GM18526 (cell line): ENCODE results near the gene KNSTRN.

Experiments used
- POLR2A ChIP-seq: IDR thresholded peaks from 3 replicates; pipeline ENCODE4 v1.6.1; 2011; ENCODE audit not compliant: insufficient read length; ENCODE audit errors: extremely low read depth

KNSTRN gene

DNA sequence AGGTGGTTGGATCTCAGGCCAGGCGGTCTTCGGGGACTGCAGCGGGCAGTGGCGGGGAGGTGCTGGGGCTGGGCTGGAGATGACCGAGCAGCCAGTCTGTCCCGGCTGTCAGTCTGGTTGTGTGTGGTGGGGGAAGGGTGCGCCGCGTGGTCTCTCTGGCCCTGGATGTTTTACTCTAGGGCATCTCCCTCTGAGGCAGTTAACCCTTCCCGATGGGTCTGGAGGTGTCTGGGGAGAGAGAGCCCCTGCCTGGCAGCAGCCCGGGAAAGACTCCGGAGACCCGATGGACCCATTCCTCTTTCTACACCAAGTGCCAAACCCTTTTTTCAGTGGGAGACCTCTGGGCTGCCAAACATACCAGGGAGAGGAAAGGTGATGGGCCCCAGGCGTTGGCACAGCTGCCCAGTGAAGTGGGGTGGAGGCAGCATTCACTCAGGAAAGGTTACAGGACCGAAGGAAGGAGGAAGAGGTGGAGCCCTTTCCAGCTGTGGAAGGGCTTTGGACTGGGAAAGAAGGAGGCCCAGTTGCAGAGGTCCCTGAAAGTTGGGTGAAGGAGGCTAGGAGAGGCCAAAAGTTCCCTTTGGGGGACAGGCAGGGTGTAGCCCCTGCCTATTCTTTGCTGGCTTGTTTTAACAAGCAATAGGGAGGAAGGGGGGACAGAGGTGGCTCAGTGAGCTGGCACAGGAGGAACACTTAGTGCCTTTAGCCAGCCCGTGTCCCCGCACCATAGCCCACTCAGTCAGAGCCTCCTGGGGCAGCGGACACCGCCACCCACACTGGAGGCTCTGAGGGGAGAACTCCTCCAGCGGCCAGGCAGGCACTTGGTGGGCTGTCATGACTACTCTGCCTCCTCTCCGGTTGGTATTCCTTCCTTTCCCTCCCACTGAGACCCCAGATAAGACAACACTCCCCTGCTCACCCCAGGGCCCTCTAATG, 55.5 kb downstream of the KNSTRN start:
- no peak for TF ChIP-seq POLR2A

DNA sequence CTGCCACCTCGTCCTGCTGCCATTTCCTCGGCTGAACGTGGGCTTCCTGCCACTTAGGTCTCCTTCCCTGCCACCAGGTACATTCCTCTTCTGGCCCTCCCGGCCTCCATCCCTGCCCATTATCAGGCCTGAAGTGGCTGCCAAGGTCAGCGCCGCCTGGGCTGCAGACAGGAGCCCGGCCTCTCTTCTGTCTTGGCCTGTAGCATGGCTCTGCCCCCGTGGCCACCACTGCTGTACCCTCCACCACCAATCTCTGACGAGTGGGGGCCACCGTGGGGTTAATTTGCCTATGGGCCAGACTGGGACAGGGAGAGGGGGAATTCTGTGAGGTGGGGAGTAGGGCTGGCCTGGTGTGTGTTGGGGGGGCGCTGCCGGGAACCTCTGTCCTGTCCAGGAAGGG, 56.2 kb downstream of the KNSTRN start:
- TF ChIP-seq POLR2A = no peak

DNA sequence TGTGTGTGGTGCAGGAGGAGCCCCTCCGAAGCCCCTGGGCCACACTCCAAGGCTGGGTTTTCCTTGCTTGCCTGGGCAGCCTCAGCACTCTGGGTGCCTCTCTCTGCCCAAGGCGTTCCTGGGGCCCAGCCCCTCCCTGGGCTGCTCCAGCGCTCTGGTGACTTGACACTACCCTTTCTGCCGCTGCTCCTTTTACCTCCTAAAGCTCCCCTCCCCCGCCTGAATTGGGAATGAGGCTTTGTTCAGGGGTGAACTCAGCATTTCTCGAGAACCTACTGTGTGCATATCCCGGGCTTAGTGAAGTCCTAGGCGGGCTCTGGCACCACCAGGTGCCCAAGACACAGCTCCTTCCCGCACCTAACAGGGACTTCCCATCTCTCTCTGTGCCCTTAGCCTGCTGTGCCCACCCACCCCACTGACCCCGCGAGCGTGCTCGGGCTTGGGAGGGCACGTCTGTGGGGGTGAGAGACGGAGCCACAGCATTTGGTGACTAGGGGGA, 57.0 kb downstream of the KNSTRN start:
- TF ChIP-seq POLR2A = no peak

GRCh38 chr15:40439960-40440742, 57.6 kb downstream of the KNSTRN start:
- TF ChIP-seq POLR2A = no peak

DNA sequence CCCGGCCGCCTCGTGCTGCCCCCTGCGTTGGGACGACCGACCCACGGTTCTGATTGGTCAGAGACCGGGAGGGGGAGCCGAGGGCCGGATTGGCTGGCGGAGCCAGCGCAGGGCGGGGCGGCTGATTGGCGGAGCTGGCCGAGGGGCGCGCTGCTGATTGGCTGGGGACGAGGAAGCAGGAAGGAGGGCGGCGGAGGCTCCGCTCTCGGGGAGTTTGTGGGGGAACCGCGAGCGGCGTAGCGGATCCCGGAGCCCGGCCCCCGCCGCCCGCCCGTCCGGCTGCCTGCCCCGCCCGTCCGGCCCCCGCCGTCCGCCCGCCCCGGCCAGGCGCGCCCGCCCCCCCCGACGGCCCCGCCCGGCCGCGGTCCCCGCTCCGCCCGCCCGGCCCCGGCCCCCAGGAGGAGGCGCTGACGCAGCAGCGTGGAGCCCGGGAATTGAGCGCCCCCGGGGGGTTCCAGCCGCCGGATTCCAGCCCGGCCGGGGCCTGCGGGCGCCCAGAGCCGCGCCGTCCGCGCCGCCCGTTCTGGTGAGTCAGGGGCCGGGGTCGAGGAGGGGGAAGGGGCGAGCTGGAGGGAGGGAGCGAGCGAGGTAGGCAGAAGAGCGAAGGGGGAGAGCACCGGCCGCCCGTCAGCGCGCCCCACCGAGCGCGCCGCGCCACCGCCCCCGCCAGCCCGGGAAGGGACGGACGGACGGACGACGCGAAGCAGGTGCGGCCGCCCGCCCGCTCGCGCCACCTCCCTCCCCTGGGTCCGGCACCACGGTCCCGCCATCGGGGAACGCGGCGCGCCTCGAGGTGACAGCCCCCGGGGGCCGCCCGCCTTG, 58.4 kb downstream of the KNSTRN start, which contains the start of gene BAHD1:
Gene BAHD1, plus strand, starts transcription at position 211 of the 822 bp plus-strand sequence. CDS start 17,512 bp downstream, outside the sequence.
- TF ChIP-seq POLR2A = peak; percentile 56

DNA sequence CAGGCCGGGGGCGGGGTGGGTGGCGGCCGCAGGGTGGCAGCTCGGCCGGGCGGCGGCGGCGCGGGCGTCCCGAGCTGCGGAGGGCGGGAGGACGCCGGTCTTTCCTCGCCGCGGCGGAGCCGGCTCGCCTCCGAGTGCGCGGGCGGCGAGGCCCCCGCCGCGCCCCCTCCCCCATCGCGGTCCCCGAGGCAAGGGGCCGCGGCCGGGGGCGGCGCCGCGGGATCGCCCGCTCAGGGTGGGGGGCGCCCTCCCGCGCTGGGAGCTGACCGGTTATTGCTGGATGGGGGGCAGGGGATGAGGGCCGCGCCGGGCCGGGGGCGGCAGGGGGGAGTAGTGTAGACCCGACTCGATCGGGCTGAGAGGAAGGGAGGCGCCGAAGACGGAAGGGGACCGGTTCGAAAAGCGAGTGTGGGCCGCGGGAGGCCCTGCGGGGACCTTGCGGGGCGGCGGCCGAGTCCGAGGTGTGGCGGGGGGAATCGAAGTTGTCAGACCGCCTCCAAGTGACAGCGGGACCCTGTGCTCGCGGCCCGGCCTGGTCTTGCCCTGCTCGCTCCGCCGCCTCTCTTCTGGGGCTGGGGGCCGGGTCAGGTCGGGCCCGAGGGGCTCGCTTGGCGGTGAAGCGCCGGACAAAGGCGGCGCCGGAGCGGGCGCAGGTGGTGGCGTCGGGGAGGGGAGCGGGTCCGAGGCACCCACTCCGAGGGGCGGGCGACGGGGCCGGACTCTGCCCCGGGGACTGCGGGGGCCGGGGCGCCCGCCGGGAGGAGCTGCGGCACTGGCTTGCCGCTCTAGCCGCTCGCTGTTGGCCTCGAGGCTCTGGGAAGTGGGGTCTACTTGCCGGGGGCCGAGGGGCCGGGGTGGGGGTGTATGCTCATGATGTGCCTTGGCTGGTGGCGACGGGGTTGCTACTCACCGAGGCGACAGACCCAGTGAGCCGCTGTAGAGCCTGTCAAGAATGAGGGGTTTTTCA, 59.3 kb downstream of the KNSTRN start:
- no peak for TF ChIP-seq POLR2A

DNA sequence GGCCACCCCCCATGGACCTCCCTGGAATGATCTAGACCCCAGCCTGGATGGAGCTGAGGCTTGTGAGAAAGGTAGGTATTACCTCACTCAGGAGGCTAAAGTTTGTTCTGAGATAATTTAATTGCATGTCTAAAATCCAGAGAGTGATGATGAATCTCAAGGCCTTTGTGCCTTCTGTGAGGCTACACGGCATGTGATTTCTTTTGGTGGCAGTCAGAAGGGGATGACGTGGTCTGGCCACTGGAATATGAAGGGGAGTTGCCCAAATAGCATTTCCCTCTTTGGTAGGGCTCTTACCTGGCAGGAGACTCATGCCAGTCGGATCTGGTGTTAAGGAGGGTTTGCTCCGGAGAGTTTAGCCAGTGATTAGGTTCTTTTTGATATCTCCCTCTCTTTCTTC, 60.7 kb downstream of the KNSTRN start:
- no peak for TF ChIP-seq POLR2A

DNA sequence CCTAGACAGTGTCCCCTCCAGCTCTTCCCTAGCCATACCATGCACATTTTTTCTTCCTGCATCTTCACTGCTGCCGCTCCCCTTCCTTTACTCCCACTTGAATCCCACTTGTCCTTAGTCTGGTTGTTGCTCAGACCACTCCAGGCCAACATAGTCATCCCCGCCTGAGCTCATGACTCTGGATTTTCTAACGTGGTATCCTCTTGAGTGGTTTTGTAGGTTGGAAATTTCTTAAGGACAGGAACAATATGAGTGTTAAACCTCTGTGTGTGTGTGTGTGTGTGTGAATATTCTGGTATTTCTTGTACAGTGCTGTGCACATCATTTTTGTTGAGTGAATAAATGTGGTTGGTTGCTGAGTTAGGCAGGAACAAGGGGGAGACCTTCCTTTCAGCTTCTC, 61.3 kb downstream of the KNSTRN start:
- TF ChIP-seq POLR2A = no peak
